GM23338 (cell line): Measurements from ENCODE around the gene CLDN24. TPM values are rescaled to one million over a fixed set of nuclear protein-coding genes. Genes with fewer than 3 reads are reported as not detected.

ENCODE experiments used
- ATAC-seq: fragments of 200-7000 bp; cut with Tn5 transposase; 3 replicates; pipeline ENCODE4 v1.9.1; 2020
- DNase-seq: peaks from one replicate; pipeline ENCODE4 v3.0.0-alpha.2; 2015; ENCODE audit warnings: low spot score
- H2AFZ ChIP-seq: fragments of 200-600 bp; sonication (generic); 2 replicates; pipeline ENCODE4 v1.8.0; 2016; ENCODE audit warnings: antibody characterized with exemption, mild to moderate bottlenecking, moderate library complexity
- H3F3A ChIP-seq: fragments of 200-600 bp; sonication (generic); replicated peaks from 2 replicates; pipeline ENCODE4 v1.8.0; 2017; ENCODE audit warnings: antibody characterized with exemption, mixed run types, low read depth
- H3K27ac ChIP-seq: fragments of 200-600 bp; sonication (generic); 2 replicates; pipeline ENCODE4 v1.6.1; 2016; ENCODE audit warnings: low read depth
- H3K27me3 ChIP-seq: fragments of 200-600 bp; sonication (generic); 2 replicates; pipeline ENCODE4 v1.8.0; 2016; ENCODE audit warnings: mild to moderate bottlenecking, mixed run types, moderate library complexity; ENCODE audit not compliant: insufficient read depth
- H3K36me3 ChIP-seq: fragments of 200-600 bp; sonication (generic); 2 replicates; pipeline ENCODE4 v1.8.0; 2016; ENCODE audit warnings: mild to moderate bottlenecking; ENCODE audit not compliant: insufficient read depth
- H3K4me1 ChIP-seq: fragments of 200-600 bp; sonication (generic); 2 replicates; pipeline ENCODE4 v1.8.0; 2016; ENCODE audit warnings: mild to moderate bottlenecking, moderate library complexity; ENCODE audit not compliant: insufficient read depth
- H3K4me2 ChIP-seq: fragments of 200-600 bp; sonication (generic); 2 replicates; pipeline ENCODE4 v1.7.1; 2017; ENCODE audit warnings: mixed run types
- H3K4me3 ChIP-seq: fragments of 200-600 bp; sonication (generic); 2 replicates; pipeline ENCODE4 v1.6.1; 2016; ENCODE audit warnings: mixed run types
- H3K79me2 ChIP-seq: fragments of 200-600 bp; sonication (generic); replicated peaks from 2 replicates; pipeline ENCODE4 v1.8.0; 2017; ENCODE audit warnings: mild to moderate bottlenecking; ENCODE audit not compliant: insufficient read depth
- H3K9me2 ChIP-seq: fragments of 200-600 bp; sonication (generic); 2 replicates; pipeline ENCODE4 v1.8.0; 2017; ENCODE audit not compliant: insufficient read depth
- H4K20me1 ChIP-seq: fragments of 200-600 bp; sonication (generic); replicated peaks from 2 replicates; pipeline ENCODE4 v1.8.0; 2017; ENCODE audit warnings: mild to moderate bottlenecking; ENCODE audit not compliant: insufficient read depth
- H3K27ac Mint-ChIP-seq: 2 replicates; pipeline ENCODE4 v1.8.0; 2020; ENCODE audit warnings: inconsistent platforms, mild to moderate bottlenecking, moderate library complexity, mixed read lengths
- H3K27me3 Mint-ChIP-seq: 3 replicates; pipeline ENCODE4 v1.8.0; 2022; ENCODE audit warnings: low read depth, mild to moderate bottlenecking, moderate library complexity, mixed read lengths, inconsistent platforms; ENCODE audit not compliant: insufficient read depth, poor library complexity
- H3K36me3 Mint-ChIP-seq: 3 replicates; pipeline ENCODE4 v1.8.0; 2021; ENCODE audit warnings: low read depth, mild to moderate bottlenecking, inconsistent platforms, moderate library complexity, mixed read lengths
- H3K4me1 Mint-ChIP-seq: 3 replicates; pipeline ENCODE4 v1.8.0; 2020; ENCODE audit warnings: mild to moderate bottlenecking, inconsistent platforms, mixed read lengths
- H3K4me3 Mint-ChIP-seq: 3 replicates; pipeline ENCODE4 v1.8.0; 2021; ENCODE audit warnings: moderate library complexity, mild to moderate bottlenecking, inconsistent platforms, mixed read lengths
- H3K9me3 Mint-ChIP-seq: 3 replicates; pipeline ENCODE4 v1.8.0; 2020; ENCODE audit warnings: moderate library complexity, mild to moderate bottlenecking, inconsistent platforms, mixed read lengths
- CREB1 ChIP-seq: fragments of 250-450 bp; sonication (Bioruptor Pico); IDR thresholded peaks from 2 replicates; pipeline ENCODE4 v1.5.0; 2020; ENCODE audit warnings: low read depth, mild to moderate bottlenecking, moderate library complexity
- CTCF ChIP-seq, 2 experiments: fragments of 200-600 bp in 1 of 2; sonication (generic) in 1 of 2; conservative IDR thresholded peaks; 2 replicates each; pipeline versions ENCODE4 v1.5.1 to v1.6.1; 2016 to 2017; ENCODE audit warnings: antibody characterized with exemption in 2 of 2, low read depth in 2 of 2, mild to moderate bottlenecking in 2 of 2, moderate library complexity in 1 of 2
- JUNB ChIP-seq: IDR thresholded peaks from one replicate; pipeline ENCODE4 v1.6.1; 2016; ENCODE audit warnings: antibody characterized with exemption; ENCODE audit not compliant: unreplicated experiment
- REST ChIP-seq: IDR thresholded peaks from one replicate; pipeline ENCODE4 v1.6.1; 2018; ENCODE audit warnings: antibody characterized with exemption; ENCODE audit not compliant: unreplicated experiment
- STAT1 ChIP-seq: IDR thresholded peaks from one replicate; pipeline ENCODE4 v1.6.1; 2016; ENCODE audit warnings: antibody characterized with exemption; ENCODE audit not compliant: unreplicated experiment
- ZNF462 ChIP-seq: fragments of 250-450 bp; sonication (Bioruptor Pico); IDR thresholded peaks from 2 replicates; pipeline ENCODE4 v1.5.0; 2020; ENCODE audit warnings: mild to moderate bottlenecking, moderate library complexity
- polyA plus RNA-seq: library from polyadenylated mRNA; unstranded; fragments of >200 nt; fragmentation: Nextera tagmentation; extraction: Ambion mirVana; gene quantifications from 2 replicates; pipeline ENCODE4 v1.2.1, GENCODE V29; 2016
- total RNA-seq: library from RNA; depleted of rRNA; stranded (reverse); fragments of >200 nt; shearing (Covaris generic); gene quantifications from 2 replicates; pipeline ENCODE4 v1.2.3, GENCODE V29; 2014

The CLDN24 gene
- total and polyA plus RNA-seq, 2 experiments from 2014 or later: not detected

- TF ChIP-seq REST (no peak), CREB1 (no peak)
Measured at GRCh38 chr4:183333202-183333601, 11.0 kb upstream of the CLDN24 start (continued).

GRCh38 chr4:183332447-183332846 is 10.2 kb upstream of the CLDN24 start:
- H3K4me3 ChIP-seq: no peak overlapping the region
- Mint-ChIP-seq H3K27ac (no peak overlapping the region), H3K27me3 (peaks cover 2% of the 10 kb centered on the region), H3K4me1 (peaks cover 3% of the 10 kb centered on the region), H3K9me3 (peaks cover 3% of the 10 kb centered on the region; the same call in 1 of the 3 replicates), H3K4me3 (no peak overlapping the region), H3K36me3 (no peaks in the 10 kb centered on the region)
- H3K36me3 ChIP-seq: no peaks in the 10 kb centered on the region
- H3K4me1 ChIP-seq: no peaks in the 10 kb centered on the region
- no peaks in the 10 kb centered on the region for H3K27me3 ChIP-seq
- H3K27ac ChIP-seq: no peak overlapping the region
- H2AFZ ChIP-seq: no peak overlapping the region
- H3F3A ChIP-seq: no peaks in the 10 kb centered on the region
- TF ChIP-seq CTCF (conservative IDR thresholded peaks at IDR 0.05; ENCODE audit: low read depth in 2 of 2): no peak
- TF ChIP-seq JUNB: no peak
- no peak for TF ChIP-seq STAT1
- TF ChIP-seq ZNF462: no peak
- no peaks in the 10 kb centered on the region for H3K79me2 ChIP-seq
- H3K9me2 ChIP-seq: no peaks in the 10 kb centered on the region
- H4K20me1 ChIP-seq: no peaks in the 10 kb centered on the region
- H3K4me2 ChIP-seq: no peak overlapping the region
- no peak for DNase-seq
- no peak for ATAC-seq
